ENCODE measurements around the gene BOLA1. TPM values are rescaled to one million over a fixed set of nuclear protein-coding genes. Genes with fewer than 3 reads are reported as not detected.
A peak's percentile ranks its signal among the peaks of the same experiment; 100 is the strongest.
"Not testable (repeated sequence)": the region's sequence is repeated elsewhere in the genome, so short reads cannot be mapped to it uniquely, and the experiment has no call there.

BOLA1 gene
- total RNA-seq (10 to 100 TPM; 12.9 to 20.0 (median 15.8) TPM), polyA plus RNA-seq (10 to 100 TPM; 22.7 to 33.6 TPM)
- long read RNA-seq, donor 1, transcript BOLA1-202 (2 exons, 859 nt), result major isoform, 7 of 12 reads
- long read RNA-seq, donor 1, partial matches to known transcripts, result 0 of 12 reads
- long read RNA-seq, donor 1, other reads (novel, unspliced or antisense), result 3 of 12 reads
- long read RNA-seq, donor 2, transcript BOLA1-202 (2 exons, 859 nt), result major isoform, 9 of 15 reads
- long read RNA-seq, donor 2, partial matches to known transcripts, result 0 of 15 reads
- long read RNA-seq, donor 2, other reads (novel, unspliced or antisense), result 6 of 15 reads
- long read RNA-seq, donor 3, partial matches to known transcripts, result 0 of 8 reads
- long read RNA-seq, donor 3, other reads (novel, unspliced or antisense), result 4 of 8 reads

GRCh38 chr1:149899460-149900284, at the start of gene BOLA1:
Gene BOLA1, plus strand, starts transcription at chr1:149899568. Its CDS starts 492 bp downstream, at chr1:149900060.
- WGBS, 2 donors, result 3 to 5% methylated on average over 65 of the region's 65 CpGs
- intact Hi-C loops (cut with DNase I), result loop anchor here in 4 of 10 donors (5.0 to 10.0 kb wide), 5 partner anchors 33 to 155 kb away; partner anchors contain the start of gene MTMR11 (in 1 of the 4)
- peak; percentile 92 to 95 for DNase-seq

GRCh38 chr1:149849947-149850360, 49.4 kb upstream of the BOLA1 start:
- intact Hi-C loops (cut with DNase I), result no loop called here
- peak overlapping the region in 8 of 10 donors; percentile 56 to 87 (median 66) for H3K27ac ChIP-seq
- H3K36me3 ChIP-seq, result peaks cover 0 to 23% (median 0%) of the 10 kb centered on the region in 9 donors
- TF ChIP-seq CTCF (IDR thresholded peaks at IDR 0.05), result no peak
- H3K27me3 ChIP-seq, result no peaks in the 10 kb centered on the region
- H3K4me3 ChIP-seq, result peak overlapping the region in 9 of 10 donors; percentile 35 to 61 (median 57)
- 9% methylated on average over 6 to 9 of the region's 9 CpGs for WGBS, 2 donors
- H3K9me3 ChIP-seq, result no peaks in the 10 kb centered on the region
- ATAC-seq (no peak), DNase-seq (peak in 1 of 2 donors; percentile 1)
- peaks cover 0 to 46% (median 31%) of the 10 kb centered on the region in 9 donors for H3K4me1 ChIP-seq

More at GRCh38 chr1:149899460-149900284, at the start of gene BOLA1:
- peak within 1 kb of the TSS; percentile 36 to 76 (median 64) for H3K4me3 ChIP-seq
- ATAC-seq, result peak; percentile 98 to 100 (median 100)
- peak within 1 kb of the TSS; percentile 63 to 92 (median 87) for H3K27ac ChIP-seq
- H3K9me3 ChIP-seq, result no peaks in the 10 kb centered on the region
- TF ChIP-seq CTCF (IDR thresholded peaks at IDR 0.05), result no peak
- H3K36me3 ChIP-seq, result no peaks in the 10 kb centered on the region
- no peaks in the 10 kb centered on the region for H3K27me3 ChIP-seq
- H3K4me1 ChIP-seq, result peaks cover 4 to 15% (median 10%) of the 10 kb centered on the region in 9 donors

GRCh38 chr1:149850732-149851345, 48.5 kb upstream of the BOLA1 start:
- H3K27ac ChIP-seq; H3K9me3 ChIP-seq; H3K4me3 ChIP-seq; H3K27me3 ChIP-seq; DNase-seq; intact Hi-C loops (cut with DNase I): not testable (repeated sequence)
- WGBS, 2 donors, result no CpG with 5 or more reads among the region's 62 CpGs
- H3K4me1 ChIP-seq, result peaks cover 0 to 37% (median 22%) of the 10 kb centered on the region in 9 donors
- H3K36me3 ChIP-seq, result peaks cover 0 to 15% (median 0%) of the 10 kb centered on the region in 9 donors
- ATAC-seq, result peak; percentile 87 to 93 (median 90)

GRCh38 chr1:149851585-149852213, 47.7 kb upstream of the BOLA1 start:
- no CpG with 5 or more reads among the region's 53 CpGs for WGBS, 2 donors
- peak; percentile 67 to 84 (median 78) for ATAC-seq
- H3K27me3 ChIP-seq; H3K9me3 ChIP-seq; DNase-seq; H3K4me3 ChIP-seq; H3K36me3 ChIP-seq; H3K27ac ChIP-seq; intact Hi-C loops (cut with DNase I): not testable (repeated sequence)
- peaks cover 0 to 31% (median 21%) of the 10 kb centered on the region in 9 donors for H3K4me1 ChIP-seq

- no CpG with 5 or more reads among the region's 26 CpGs for WGBS, 2 donors
- DNase-seq; H3K27ac ChIP-seq; H3K4me3 ChIP-seq; H3K27me3 ChIP-seq; H3K9me3 ChIP-seq; intact Hi-C loops (cut with DNase I); H3K36me3 ChIP-seq: not testable (repeated sequence)
- H3K4me1 ChIP-seq, result peaks cover 0 to 29% (median 21%) of the 10 kb centered on the region in 9 donors
- peak; percentile 60 to 83 (median 74) for ATAC-seq
Measured at GRCh38 chr1:149852263-149852662, 47.1 kb upstream of the BOLA1 start.

- H3K27ac ChIP-seq; intact Hi-C loops (cut with DNase I); DNase-seq; H3K36me3 ChIP-seq; H3K4me3 ChIP-seq; H3K4me1 ChIP-seq; H3K27me3 ChIP-seq; H3K9me3 ChIP-seq: not testable (repeated sequence)
- WGBS, 2 donors, result no CpG with 5 or more reads among the region's 15 CpGs
- peak in 5 of 8 donors; percentile 1 to 18 (median 6) for ATAC-seq
Measured at GRCh38 chr1:149860271-149860670, 39.1 kb upstream of the BOLA1 start.

GRCh38 chr1:149860684-149861496, 38.5 kb upstream of the BOLA1 start:
- H3K36me3 ChIP-seq; DNase-seq; H3K4me1 ChIP-seq; H3K27ac ChIP-seq; H3K4me3 ChIP-seq; intact Hi-C loops (cut with DNase I); H3K9me3 ChIP-seq; H3K27me3 ChIP-seq: not testable (repeated sequence)
- ATAC-seq, result peak; percentile 89 to 95 (median 90)
- WGBS, 2 donors, result no CpG with 5 or more reads among the region's 55 CpGs

Data from heart right ventricle (tissue), 16 donors.